ENCODE measurements around the gene CDC5L.

The CDC5L gene

DNA sequence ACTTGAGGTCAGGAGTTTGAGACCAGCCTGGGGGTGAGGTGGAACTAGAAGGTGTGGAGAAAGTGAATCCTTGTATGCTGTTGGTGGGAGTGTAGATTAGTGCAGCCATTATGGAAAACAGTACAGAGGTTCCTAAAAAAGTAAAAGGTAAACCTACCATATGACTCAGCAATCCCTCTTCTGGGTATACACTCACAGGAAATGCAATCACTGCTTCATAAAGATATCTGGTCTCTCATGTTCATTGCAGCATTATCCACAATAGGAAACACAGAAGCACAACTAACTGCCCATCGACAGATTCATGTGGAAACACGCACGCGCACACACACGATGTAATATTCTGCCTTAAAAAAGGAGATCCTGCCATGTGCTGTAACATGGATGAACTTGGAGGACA, 66.7 kb downstream of the CDC5L start:
- DNase-seq, result no peak

DNA sequence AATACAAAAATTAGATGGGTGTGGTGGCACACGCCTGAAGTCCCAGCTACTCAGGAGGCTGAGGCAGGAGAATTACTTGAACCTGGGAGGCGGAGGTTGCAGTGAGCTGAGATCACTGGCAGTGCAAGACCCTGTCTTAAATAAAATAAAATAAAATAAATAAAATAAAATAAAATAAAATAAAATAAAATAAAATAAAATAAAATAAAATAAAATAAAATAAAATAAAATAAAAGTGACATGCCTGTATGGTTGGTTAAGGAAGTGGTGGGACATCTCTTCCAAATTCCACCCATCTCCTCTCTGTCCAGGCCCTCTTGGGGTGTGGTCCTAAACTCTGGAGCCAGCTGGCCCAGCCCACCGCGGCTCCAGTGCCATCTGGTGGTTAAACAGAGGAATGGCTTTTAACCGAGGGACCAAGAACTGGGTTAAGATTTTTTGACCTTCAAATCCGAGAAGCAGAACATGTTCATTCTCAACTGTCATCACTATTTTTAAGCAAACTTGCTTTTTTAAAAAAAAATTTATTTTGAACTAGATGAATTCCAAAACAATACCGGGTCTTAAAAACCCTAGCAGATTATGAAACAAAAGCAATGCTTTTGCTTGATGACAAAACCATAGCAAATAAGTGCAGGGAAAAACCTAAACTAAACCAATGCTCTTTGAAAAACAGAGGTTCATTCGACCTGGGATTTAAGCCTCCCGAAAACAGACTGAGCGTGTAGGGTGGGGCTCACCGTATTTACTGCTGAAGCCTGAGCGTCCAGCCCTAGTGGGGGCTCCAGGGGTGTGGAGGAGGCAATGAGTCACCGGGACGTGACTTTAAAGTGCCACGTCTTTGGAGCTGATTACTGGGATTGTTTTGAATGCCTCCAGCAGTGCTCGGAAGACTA, 68.8 kb downstream of the CDC5L start:
- DNase-seq, result peak; percentile 18

DNA sequence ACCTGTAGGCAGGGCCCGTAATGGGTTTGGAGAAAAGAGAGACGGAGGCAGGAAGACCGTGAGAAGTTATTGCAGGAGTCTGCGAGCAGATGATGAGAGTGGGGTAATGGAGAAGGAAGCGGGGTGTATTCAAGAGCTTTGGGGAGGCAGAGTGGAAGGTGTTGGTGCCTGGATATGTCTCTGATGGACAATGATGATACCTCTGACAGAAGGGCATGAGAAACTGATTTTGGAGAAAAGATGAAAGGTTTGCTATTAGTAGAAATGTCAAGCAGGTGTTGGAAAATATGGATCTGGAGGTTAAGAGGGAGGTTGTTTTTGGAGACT, 69.4 kb downstream of the CDC5L start:
- DNase-seq, result no peak

DNA sequence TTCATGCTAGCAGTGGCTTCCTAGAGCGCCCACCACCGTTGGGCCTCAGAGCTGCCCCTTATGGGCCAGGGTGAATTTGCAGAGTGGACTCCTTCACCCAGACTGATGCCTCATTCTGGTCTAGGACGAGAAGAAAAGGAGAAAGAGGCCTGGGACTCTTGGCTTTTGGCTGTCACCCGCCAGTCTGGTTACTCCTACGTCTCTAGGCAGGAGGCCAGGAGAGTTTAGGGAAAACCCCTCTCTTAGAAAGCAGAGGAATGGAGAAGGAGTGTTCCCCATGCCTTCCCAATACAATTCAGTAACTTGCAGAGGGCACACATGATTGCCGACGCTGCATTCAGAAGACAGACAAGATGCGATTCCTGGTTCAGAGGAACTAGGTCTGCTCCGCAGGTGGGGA, 70.1 kb downstream of the CDC5L start:
- DNase-seq, result no peak

DNA sequence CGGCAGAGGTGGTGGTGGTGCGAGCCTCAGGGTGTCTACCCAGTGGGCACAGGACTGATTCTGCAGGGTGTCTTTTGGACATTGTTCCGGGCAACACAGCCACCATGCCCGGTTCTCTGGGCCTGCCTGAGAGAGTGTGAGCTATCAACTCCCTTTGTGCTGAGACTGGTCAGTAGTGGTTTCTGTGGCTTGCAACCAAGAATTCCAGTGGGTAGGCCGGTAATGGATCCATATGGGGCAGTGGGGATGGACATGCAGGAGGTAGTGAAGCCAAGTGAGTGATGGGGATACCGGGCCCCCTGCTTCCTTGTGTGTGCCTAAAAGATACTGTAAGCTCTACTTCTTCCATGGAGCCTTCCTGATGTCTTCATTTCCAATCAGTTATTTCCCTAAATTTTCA, 71.0 kb downstream of the CDC5L start:
- no peak for DNase-seq

DNA sequence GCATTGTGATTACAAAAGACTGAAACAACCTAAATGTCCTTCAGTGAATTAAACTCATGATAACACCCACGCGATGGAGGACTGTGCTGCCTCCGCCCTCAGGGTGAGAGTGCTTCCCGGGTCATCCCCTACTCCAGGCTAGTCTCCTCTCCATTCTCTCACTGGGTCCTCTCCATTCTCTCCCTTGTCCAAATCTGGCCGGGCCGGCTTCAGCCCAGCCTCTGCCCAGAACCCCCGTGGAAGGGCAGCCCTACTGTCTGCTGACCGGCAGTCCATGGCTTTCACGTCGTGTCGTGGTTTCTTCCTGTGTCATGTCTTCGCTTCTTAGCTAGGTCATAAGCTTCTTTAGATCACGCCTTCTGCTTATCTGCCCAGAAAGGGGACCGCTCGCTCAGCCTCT, 74.8 kb downstream of the CDC5L start:
- no peak for DNase-seq

DNA sequence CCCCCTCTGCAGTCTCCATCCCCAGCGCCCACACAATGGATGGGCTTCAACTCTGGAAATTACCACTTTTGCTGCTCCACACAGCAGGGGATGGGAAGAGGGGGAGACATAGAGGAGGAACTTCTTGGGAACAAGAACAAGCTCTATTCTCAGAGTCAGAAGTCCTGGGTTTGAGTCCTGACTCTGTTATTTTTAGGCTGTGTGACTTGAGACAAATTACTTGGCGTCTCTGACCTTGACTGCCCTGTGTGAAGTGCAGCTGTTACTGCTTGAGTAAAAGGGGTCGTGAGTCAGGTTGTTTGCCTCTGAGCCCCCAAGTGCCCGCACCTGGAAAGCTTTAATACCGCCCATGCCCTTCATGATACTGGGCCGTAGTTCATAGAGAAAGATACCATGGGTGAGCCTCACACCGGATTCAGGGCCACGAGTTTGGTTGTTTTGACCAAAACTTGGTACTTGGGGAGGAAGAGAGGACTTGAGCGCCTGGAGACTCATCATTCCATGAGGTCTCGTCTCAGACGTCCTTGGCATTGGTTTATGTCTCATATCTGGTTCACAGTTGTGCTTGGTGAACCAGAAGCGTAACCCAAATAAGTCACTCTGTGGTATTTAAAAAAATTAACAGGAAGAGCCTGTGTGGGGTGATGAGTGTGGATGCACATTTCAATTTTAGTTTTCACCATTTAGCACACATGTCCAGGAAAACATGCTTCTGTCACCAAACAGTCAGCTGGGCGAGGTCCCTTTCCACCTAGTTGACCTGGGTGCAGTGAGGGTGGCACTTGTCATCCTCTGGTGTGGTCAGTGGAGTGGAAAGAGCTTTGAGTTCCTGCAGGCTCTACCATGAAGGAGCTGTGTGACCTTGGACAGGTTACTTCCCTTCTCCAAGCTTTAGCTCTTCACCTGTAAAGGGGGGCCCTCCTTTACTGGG, 75.6 kb downstream of the CDC5L start:
- no peak for DNase-seq

DNA sequence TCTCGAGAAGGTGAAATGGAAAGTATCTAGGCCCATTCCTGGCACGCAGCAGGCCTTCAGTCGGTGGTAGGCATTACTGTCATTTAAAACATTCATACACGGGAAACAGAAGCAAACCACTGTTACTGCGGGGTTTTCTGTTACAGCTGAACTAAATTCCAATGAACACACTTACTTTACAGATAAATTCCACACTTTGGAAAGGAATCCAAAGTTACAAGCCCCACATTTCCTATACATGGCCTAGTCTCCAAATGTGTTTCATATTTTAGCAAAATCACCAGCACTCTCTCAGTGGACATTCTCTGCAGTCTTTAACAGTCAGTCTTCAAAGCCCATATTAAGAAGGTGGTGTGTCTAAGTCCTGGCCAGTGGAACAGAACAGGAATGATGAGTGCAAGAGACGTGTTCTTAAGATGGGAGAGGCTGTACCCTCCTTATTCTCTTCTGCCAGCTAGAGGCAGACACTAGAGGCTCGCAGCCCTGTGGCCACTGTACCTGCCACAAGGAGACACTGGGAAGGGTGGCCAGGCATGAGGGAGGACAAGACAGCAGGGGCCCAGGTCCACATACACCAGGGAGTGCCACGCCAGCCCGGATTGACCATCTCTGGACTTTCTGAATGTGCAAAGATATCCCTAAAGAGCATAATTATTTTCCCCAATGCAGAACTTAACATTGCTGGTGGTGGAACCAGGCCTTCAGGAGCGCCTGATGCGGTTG, 76.4 kb downstream of the CDC5L start:
- DNase-seq, result no peak

DNA sequence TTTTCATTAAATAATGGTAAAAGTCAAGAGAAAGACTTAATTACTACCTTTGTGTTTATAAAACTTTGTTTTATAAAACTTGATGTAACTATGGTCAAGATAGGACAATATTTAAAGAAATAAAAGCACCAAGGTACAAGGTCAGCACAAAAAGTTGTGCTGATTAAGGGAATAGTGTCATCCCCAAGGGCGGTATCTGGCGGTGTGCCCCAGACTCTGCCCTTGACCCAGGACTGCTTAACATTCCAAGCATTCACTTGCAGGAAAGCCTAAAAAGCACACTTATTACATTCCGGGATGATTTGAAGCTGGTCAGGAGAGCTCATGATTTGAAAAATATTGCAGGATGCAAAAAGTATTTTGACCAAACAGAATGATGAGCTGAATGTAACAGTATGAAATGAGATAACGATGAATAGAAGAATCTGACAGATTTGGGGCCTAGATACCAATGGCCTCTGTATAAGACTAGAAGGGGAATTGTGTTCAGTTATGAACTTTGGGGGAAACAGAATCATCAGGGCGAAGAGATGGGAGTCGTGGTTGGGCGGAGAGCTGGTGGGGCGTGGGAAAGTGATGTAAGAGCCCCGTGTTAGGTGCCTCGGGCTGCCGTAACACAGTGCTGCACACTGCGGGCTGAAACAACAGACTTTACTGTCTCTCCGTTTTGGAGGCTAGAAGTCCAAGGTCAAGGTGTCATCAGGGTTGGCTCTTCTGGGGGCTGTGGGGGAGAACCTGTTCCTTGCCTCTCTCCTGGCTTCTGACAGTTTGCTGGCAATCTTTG, 77.2 kb downstream of the CDC5L start:
- DNase-seq, result no peak

DNA sequence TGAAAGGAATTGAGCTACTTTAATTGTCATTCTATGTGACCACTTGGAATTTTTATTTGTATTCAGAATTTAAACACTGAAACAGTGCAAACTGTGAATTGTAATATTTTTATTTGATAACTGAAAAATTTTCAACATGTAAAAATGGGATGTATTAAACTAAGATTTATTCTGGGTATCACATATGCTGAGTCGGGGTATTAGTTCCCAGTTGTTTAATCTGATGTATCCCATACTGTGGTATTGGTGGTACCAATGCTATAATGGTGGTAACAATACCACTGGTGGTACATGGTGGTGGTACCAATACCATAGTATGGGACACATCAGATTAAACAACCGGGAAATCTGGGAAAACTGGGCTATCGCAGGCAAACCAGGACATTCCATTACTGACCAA, 79.4 kb downstream of the CDC5L start:
- DNase-seq, result no peak

DNA sequence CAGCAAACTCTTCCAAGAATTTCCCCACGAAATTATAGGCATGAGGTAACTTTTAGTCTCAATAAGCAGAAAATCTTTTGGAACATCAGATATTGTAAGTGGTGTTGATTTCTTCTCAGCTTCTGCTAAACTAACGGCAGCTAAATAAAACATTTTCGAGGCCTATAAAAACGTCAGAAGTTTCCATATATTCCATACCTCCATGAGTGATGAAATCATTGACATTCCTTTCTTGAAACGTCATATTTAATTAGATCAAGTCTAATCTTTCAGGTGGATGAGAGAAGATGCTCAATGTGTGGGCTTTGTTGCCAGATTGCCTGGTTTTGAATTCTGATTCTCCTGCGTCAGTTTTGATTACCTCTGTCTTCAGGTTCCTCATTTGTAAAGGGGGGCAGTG, 81.3 kb downstream of the CDC5L start:
- DNase-seq, result no peak

DNA sequence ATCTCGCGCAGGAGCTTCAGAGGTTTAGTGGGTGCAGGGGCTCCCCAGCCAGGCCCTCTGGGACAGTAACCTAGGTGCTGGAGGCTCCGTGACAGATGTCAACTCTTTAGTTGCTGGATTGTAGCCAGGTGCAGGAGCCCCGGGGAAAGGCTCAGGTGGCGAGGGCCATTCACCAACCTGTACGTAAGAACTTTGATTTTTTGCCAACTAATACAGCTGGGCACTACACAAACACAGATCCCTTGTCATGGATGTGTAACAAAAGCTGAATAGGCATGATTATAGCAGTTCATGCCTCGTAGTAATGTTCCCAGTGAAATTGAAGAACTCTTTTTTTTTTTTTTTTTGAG, 82.6 kb downstream of the CDC5L start:
- no peak for DNase-seq

DNA sequence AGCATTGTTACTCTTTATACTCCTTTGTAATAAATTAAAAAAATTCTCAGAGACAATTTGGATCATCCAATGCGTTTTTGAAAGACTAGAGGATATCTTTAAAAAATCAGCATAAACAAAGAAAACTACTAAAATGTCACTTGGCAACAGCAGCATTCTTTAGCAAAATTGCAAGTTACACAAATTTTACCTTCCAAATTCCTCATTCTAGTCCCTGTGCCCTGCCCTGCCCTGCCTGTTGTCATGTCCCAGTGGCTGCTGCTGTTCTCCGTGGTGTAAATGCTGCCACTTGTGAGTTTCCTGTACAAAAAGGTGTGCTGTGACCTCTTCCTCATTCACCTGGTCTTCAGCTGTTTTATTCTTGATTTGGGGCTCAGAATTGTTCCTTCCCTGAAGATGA, 83.2 kb downstream of the CDC5L start:
- no peak for DNase-seq

DNA sequence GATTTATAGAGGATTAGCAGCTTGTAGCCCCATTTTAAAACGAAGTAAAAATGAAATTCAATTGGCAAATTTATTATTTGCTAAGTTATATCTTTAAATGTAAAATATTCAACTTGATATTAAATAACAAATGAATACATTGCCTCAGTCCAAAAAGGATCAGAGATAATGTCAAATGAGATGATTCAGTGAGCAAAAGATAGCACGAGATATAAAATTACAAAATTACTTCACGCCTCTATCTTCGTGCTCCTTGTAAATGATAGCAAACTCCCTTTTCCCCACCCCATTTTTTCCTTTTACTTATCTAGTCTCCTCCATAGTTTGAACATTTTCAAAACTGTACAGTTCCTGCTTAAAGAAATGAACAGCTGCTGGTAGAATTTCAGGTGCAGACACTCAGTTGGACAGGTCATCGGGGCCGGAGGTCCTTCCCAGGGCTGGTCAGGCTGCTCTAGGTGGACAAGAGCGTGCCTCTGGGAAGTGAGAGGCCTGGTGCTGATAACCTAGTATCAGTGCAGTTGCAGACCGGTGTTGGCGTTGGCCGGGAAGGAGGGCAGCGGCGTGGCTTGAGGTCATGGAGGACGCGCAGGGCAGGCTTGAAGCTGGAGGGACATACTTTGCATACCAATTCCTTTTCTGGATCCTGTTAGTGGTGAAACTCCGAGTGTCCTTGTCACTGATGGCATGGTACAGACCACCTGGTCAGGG, 83.9 kb downstream of the CDC5L start:
- DNase-seq, result no peak

DNA sequence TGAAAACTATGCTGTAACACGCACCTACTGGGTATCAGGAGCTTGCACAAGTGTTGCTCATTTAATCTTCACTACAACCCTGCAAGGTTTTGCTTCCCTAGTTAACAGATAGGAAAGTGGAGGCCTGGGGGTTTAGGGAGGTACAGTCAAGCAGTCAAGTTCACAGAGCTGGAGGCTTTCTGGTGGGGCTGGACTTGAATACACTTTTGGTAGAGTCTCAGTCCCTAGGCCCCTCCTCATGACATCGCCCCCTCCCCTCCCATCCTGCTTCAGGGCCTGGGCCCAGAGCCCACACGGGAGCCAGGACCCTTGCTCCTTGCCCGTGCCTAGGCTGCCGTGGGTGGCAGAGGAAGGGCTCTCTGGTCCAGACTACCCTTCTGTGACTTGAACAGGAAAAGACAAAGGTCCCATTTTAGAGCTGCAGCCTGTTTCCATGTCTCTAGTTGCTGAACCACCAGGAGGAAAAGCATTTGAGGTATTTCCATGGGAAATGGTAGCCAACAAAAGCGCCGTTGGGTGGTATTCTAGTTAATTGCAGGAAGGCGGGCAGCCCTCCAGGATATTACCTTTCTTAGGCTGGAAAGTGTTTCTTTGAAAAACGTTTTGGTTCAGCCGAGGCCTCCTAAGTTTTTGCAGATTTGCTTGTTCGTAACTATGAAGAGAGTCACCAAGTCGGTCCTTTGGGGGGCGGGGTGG, 84.9 kb downstream of the CDC5L start:
- no peak for DNase-seq

DNA sequence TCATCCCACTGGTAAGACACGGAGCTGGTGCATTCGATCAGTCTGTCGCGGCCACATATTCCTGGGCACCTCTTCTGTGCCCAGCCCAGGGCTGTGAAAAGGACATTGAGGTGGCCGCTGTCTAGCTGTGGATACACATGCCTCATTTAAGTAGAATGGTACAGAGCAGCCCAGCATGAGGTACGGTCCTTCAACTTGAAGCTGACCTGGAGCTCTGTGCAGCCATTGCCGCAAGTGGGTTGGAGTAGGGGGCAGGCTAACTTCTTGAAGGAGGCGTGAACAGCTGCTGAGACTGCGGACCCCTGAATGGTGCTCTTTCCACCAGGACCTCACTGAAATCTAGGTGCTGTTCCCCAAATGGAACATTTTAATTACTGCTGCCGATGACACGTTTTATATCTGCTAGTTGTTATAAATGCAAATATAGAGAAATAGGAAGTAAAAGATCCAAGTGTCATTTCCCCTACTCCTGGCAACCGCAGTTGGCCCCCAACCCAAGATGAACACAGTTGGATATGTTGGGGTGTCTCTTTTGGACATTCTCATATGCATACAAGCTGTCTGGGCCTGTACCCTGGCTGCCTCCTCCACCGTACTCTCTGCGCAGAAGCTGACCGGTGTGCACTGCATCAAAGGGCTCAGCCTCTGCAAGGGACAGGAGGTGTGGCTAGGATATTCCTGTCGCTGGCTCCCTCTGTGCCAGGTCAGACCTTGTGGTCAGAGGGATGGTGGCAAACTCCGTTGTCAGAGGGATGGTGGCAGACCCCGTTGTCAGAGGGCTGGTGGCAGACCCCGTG, 86.1 kb downstream of the CDC5L start:
- DNase-seq, result no peak

DNA sequence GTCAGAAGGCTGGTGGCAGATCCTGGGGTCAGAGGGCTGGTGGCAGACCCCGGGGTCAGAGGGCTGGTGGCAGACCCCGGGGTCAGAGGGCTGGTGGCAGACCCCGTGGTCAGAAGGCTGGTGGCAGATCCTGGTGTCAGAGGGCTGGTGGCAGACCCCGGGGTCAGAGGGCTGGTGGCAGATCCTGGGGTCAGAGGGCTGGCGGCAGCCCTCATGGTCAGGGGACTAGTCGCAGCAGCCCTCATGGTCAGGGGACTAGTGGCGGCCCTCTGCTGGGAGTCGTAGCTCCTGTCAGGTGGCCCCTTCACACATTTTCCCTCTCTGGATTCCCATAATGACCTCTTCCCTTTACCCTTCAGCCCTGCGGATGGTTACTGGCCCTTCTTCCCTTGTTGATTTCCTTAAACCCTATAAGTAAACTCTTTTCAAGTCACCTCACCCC, 86.7 kb downstream of the CDC5L start:
- DNase-seq, result no peak

DNA sequence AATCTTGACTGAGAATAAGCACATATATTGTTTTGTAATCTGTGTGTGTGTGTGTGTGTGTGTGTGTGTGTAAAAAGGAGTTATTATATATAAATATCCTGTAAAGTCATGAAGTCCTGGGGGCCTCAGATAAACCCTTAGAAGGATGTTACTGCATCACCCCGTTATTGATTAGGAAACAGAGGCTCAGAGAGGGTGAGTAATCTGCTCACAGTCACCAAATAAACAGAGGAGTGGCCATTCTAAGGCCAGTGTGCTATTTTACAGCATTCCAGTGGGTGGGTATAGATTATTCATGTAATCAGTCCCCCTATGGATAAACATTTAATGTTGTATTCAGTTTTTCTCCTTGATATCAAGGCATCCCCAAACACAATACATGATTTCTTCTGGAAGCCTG, 87.1 kb downstream of the CDC5L start:
- DNase-seq, result no peak

DNA sequence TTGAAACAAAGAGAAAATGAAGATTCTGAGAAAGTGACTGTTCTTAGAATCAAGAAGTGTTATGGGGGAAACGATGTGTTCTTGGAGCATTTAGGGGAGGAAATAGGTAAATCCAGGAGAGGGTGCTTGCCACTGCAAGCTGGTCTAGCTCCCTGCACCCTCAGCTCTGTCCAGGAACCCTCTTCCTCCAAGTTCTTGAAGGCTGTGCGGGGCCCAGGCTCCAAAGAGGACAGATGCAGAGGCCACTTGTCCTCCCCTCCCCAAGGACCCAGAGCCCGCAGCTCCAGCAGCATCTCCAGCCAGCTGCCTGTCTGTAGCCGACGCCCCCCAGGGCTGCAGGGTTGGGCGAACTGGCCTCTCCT, 87.9 kb downstream of the CDC5L start:
- DNase-seq, result no peak

DNA sequence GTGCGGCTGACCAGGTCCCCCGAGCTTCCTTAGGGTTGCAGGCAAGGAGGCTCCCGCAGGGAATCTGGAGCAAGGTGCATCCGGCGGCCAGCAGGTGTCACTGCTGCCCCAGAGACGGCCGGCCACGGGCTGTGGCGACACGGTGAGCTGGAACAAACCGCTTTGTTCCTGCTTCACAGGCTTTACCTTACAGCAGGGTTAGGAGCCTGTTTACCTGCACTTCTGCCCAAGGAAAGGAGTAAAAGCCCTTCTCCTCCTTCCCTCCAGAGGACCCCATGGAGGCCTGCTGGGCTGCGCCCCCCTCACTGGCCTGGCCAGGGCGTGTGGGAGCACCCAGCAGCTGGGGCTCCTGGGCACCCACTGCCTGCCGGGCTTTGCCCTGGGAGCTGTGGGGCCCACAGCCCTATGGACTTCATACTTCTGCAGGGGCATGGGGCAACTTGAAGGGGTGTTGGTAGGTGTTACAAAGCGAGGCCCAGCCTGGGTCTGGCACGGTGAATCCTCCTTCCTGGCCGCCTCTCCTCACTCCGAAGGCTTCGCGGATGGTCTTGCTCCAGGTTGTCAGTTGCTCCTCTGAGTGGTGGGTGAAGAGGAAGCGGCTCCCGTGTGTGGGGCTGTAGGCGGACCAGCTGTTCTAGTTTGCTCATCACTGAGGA, 88.4 kb downstream of the CDC5L start:
- peak; percentile 43 for DNase-seq
